Erythroblast (primary cell): Measurements from ENCODE around the gene DEPDC5.

Experiments used
- GATA1 ChIP-seq: IDR thresholded peaks from 2 replicates; pipeline ENCODE4 v1.6.1; 2011; ENCODE audit warnings: low read depth, mild to moderate bottlenecking, control low read depth, low read length, moderate library complexity
- POLR2A ChIP-seq: IDR thresholded peaks from 2 replicates; pipeline ENCODE4 v1.6.1; 2011; ENCODE audit warnings: mild to moderate bottlenecking, low read length

GRCh38 chr22:31956360-31956759 is 202.5 kb downstream of the DEPDC5 start:
- TF ChIP-seq POLR2A (no peak), GATA1 (no peak)
